ENCODE data around the gene RNU5D-1. TPM values are rescaled to one million over a fixed set of nuclear protein-coding genes. Genes with fewer than 3 reads are reported as not detected.

Gene RNU5D-1
- total RNA-seq, result not detected in 2 replicates

DNA sequence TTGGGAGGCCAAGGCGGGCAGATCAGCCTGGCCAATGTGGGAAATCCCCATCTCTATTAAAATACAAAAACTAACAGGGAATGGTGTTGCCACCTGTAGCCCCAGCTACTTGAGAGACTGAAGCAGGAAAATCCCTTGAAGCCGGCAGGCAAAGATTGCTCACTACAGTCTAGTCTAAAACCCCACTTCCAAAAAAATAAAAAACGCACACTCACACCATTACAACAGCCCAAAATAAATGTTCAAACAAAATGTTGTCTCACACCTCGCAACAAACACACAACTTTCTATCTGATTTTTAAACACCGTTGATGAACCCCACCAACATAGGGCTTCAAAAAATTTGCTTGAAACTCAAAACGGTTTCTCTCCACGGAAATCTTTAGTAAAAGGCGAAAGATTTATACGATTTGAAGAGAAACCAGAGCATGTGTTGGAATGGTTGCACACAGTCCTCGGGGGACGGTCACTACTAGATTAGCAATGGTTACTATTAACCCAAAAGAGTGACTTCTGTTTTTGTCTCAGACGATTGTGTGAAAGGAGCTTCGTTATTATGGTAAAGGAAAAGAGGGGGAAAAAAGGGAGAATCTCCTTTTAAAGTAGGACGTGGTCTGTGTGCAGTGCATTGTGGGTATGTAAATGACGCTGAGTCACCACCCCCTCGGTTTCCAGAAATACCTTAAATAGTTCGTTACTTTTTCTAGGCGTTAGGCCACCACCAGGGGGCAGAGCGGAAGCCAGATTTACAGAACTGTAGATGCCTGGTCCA is at the start of gene RNU5D-1:
Gene RNU5D-1 (minus strand): TSS at position 430 of the 772 bp plus-strand sequence.
- DNase-seq (ENCODE audit: low read depth), result peak; percentile 98
- TF ChIP-seq, protein P1, sequence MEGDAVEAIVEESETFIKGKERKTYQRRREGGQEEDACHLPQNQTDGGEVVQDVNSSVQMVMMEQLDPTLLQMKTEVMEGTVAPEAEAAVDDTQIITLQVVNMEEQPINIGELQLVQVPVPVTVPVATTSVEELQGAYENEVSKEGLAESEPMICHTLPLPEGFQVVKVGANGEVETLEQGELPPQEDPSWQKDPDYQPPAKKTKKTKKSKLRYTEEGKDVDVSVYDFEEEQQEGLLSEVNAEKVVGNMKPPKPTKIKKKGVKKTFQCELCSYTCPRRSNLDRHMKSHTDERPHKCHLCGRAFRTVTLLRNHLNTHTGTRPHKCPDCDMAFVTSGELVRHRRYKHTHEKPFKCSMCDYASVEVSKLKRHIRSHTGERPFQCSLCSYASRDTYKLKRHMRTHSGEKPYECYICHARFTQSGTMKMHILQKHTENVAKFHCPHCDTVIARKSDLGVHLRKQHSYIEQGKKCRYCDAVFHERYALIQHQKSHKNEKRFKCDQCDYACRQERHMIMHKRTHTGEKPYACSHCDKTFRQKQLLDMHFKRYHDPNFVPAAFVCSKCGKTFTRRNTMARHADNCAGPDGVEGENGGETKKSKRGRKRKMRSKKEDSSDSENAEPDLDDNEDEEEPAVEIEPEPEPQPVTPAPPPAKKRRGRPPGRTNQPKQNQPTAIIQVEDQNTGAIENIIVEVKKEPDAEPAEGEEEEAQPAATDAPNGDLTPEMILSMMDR (IDR thresholded peaks at IDR 0.05; ENCODE audit: insufficient read depth, low read depth, low read length), result peak; percentile 79
- H3K4me3 ChIP-seq (ENCODE audit: low read depth, low read length), result peak within 1 kb of the TSS; percentile 35

DNA sequence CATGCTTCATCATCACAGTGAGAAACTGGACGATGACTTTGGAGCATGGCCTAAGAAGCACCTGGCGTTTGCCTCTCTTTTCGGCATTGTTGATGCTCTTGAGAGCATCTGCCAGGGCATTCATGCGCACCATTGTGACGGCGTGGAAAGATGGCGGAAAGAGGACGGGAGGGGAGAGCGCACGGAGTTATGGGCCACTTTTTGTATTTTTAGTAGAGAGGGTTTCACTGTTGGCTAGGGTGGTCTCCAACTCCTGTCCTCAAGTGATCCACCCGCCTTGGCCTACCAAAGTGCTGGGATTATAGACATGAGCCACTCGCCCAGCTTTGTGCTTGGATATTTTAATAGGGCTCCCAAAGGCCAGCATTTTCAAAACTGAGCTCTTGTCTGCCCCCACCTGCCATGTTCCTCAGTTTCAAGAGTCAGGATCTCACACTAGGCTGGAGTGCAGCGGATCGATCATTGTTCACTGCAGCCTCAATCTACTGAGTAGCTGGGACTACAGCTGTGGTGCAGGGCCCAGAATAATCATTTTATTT is 49.7 kb upstream of the RNU5D-1 start:
- DNase-seq (ENCODE audit: low read depth), result no peak
- TF ChIP-seq, protein P1 (IDR thresholded peaks at IDR 0.05; ENCODE audit: insufficient read depth, low read depth, low read length), result no peak
- no peak overlapping the region for H3K4me3 ChIP-seq (ENCODE audit: low read depth, low read length)

DNA sequence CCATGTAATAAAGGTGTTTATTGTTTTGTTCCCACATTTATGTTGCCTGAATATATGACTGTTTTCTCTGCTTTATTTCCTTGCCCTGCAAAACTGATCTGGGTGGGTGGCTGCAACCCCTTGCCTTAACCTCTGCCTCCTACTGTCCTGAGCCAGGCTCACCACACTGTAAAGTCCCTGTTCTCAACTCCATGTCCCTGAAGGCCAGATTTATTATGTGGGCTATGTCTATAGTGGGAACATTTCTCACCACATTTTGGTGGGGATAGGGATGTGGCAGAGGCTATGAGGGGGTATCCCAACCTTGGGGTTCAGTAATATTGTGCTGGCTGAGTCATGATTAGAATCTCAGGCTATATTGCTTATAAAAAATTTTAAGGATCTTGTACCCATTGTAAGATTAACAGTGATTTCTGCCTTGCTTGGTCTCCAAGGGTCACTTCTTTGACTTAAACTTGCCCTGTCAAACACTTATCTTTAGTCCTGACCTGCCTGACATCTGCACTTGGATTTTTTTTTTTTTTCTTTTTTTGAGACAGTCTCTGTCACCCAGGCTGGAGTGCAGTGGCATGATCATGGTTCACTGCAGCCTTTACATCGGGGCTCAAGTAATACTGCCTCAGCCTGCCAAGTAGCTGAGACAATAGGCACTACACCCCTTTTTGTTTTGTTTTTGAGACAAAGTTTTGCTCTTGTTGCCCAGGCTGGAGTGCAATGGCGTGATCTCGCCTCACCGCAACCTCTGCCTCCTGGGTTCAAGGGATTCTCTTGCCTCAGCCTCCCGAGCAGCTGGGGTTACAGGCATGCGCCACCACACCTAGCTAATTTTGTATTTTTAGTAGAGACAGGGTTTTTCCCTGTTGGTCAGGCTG is 48.0 kb upstream of the RNU5D-1 start:
- no peak overlapping the region for H3K4me3 ChIP-seq (ENCODE audit: low read depth, low read length)
- no peak for DNase-seq (ENCODE audit: low read depth)
- TF ChIP-seq, protein P1 (IDR thresholded peaks at IDR 0.05; ENCODE audit: insufficient read depth, low read depth, low read length), result no peak

DNA sequence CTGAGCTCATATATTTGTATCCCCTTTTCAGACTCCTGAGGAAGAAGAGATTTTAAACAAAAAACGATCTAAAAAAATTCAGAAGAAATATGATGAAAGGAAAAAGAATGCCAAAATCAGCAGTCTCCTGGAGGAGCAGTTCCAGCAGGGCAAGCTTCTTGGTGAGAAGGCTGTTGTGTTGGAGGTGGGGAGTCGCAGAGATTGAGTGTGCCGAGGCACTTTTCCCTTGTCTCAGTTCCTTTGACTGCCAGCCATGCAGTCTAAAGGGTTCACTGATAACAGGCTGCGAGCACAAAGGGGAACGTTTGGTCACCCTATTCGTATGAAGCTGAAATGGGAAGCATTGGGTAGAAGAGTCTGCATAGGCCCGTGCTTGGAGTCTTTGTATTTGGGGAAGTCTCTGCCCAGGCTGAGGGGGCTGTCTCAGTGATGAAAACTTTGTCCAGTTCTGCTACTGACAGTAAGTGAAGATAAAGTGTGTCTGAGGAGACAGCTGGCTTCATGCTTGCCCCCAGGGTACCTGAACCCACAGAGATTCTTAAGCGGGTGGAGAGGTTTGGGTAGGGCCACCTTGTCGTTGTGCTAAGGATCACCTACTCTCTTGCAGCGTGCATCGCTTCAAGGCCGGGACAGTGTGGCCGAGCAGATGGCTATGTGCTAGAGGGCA is 47.1 kb upstream of the RNU5D-1 start:
- TF ChIP-seq, protein P1 (IDR thresholded peaks at IDR 0.05; ENCODE audit: insufficient read depth, low read depth, low read length), result no peak

DNA sequence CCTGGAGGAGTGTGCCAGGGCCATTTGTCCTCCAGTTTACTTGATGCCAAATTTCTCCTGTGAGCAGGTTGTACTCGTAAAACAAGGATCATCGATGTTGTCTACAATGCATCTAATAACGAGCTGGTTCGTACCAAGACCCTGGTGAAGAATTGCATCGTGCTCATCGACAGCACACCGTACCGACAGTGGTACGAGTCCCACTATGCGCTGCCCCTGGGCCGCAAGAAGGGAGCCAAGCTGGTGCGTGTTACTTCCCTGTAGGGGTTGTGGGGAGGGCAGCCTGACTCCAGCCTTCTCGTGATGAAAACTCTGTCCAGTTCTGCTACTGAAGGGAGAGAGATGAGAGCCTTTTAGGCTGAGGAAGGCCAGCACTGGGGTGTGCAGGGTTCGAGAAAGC is 46.6 kb upstream of the RNU5D-1 start:
- H3K4me3 ChIP-seq (ENCODE audit: low read depth, low read length), result peak overlapping the region; percentile 95
- TF ChIP-seq, protein P1 (IDR thresholded peaks at IDR 0.05; ENCODE audit: insufficient read depth, low read depth, low read length), result no peak
- no peak for DNase-seq (ENCODE audit: low read depth)

More for the DNA sequence above, 47.1 kb upstream of the RNU5D-1 start:
- peak overlapping the region; percentile 6 for H3K4me3 ChIP-seq (ENCODE audit: low read depth, low read length)
- DNase-seq (ENCODE audit: low read depth), result no peak

DNA sequence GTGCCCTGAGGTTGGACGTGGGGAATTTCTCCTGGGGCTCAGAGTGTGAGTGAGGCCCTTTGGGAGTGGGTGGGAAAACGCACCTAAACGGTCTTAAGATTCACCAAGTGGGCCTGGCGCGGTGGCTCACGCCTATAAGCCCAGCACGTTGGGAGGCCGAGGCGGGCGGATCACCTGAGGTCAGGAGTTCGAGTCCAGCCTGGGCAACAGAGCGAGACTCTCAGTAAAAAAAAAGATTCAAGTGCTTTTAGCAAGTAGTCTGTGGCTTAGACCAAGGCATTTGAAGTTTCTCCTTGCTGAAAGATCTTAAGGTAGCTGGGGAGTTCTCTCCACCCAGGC is 45.7 kb upstream of the RNU5D-1 start:
- TF ChIP-seq, protein P1 (IDR thresholded peaks at IDR 0.05; ENCODE audit: insufficient read depth, low read depth, low read length), result no peak
- DNase-seq (ENCODE audit: low read depth), result no peak
- H3K4me3 ChIP-seq (ENCODE audit: low read depth, low read length), result peak overlapping the region; percentile 95
